ENCODE data around the gene PLXNA2.

- TF ChIP-seq, protein P1, sequence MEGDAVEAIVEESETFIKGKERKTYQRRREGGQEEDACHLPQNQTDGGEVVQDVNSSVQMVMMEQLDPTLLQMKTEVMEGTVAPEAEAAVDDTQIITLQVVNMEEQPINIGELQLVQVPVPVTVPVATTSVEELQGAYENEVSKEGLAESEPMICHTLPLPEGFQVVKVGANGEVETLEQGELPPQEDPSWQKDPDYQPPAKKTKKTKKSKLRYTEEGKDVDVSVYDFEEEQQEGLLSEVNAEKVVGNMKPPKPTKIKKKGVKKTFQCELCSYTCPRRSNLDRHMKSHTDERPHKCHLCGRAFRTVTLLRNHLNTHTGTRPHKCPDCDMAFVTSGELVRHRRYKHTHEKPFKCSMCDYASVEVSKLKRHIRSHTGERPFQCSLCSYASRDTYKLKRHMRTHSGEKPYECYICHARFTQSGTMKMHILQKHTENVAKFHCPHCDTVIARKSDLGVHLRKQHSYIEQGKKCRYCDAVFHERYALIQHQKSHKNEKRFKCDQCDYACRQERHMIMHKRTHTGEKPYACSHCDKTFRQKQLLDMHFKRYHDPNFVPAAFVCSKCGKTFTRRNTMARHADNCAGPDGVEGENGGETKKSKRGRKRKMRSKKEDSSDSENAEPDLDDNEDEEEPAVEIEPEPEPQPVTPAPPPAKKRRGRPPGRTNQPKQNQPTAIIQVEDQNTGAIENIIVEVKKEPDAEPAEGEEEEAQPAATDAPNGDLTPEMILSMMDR (IDR thresholded peaks at IDR 0.05): no peak
- no peak for TF ChIP-seq POLR2A (IDR thresholded peaks at IDR 0.05)
These were observed 210.9 kb downstream of the PLXNA2 start for GRCh38 chr1:208033236-208033635.
